GM23248 (cell line): ENCODE data around the gene CRACDL. TPM values are rescaled to one million over a fixed set of nuclear protein-coding genes. Genes with fewer than 3 reads are reported as not detected.

Experiments used
- DNase-seq: peaks from one replicate; pipeline ENCODE4 v3.0.0-alpha.2; 2015
- H2AFZ ChIP-seq: fragments of 200-600 bp; sonication (generic); 2 replicates; pipeline ENCODE4 v1.6.1; 2016; ENCODE audit warnings: antibody characterized with exemption
- H3F3A ChIP-seq: fragments of 200-600 bp; sonication (generic); 2 replicates; pipeline ENCODE4 v1.6.1; 2016; ENCODE audit warnings: mild to moderate bottlenecking, antibody characterized with exemption, mixed run types; ENCODE audit not compliant: insufficient read depth
- H3K27ac ChIP-seq: fragments of 200-600 bp; sonication (generic); 2 replicates; pipeline ENCODE4 v1.5.1; 2016; ENCODE audit warnings: mild to moderate bottlenecking
- H3K27me3 ChIP-seq: fragments of 200-600 bp; sonication (generic); replicated peaks from 2 replicates; pipeline ENCODE4 v1.6.1; 2016; ENCODE audit warnings: mild to moderate bottlenecking; ENCODE audit not compliant: insufficient read depth
- H3K36me3 ChIP-seq: fragments of 200-600 bp; sonication (generic); 2 replicates; pipeline ENCODE4 v1.6.1; 2016; ENCODE audit warnings: low read depth, mild to moderate bottlenecking
- H3K4me1 ChIP-seq: fragments of 200-600 bp; sonication (generic); 2 replicates; pipeline ENCODE4 v1.6.1; 2016; ENCODE audit warnings: mild to moderate bottlenecking; ENCODE audit not compliant: insufficient read depth
- H3K4me2 ChIP-seq: fragments of 200-600 bp; sonication (generic); one replicate; pipeline ENCODE4 v1.6.1; 2016; ENCODE audit warnings: mild to moderate bottlenecking; ENCODE audit not compliant: unreplicated experiment
- H3K4me3 ChIP-seq: fragments of 200-600 bp; sonication (generic); 2 replicates; pipeline ENCODE4 v1.5.1; 2016; ENCODE audit warnings: mild to moderate bottlenecking
- H3K79me2 ChIP-seq: fragments of 200-600 bp; sonication (generic); 2 replicates; pipeline ENCODE4 v1.6.1; 2016; ENCODE audit warnings: mild to moderate bottlenecking; ENCODE audit not compliant: insufficient read depth
- H3K9ac ChIP-seq: fragments of 200-600 bp; sonication (generic); 2 replicates; pipeline ENCODE4 v1.6.1; 2016; ENCODE audit warnings: mild to moderate bottlenecking
- H3K9me2 ChIP-seq: fragments of 200-600 bp; sonication (generic); 2 replicates; pipeline ENCODE4 v1.6.1; 2016; ENCODE audit warnings: mixed run types, mild to moderate bottlenecking, moderate library complexity; ENCODE audit not compliant: insufficient read depth
- H3K9me3 ChIP-seq: fragments of 200-600 bp; sonication (generic); one replicate; pipeline ENCODE4 v1.6.1; 2017; ENCODE audit warnings: low read depth
- H4K20me1 ChIP-seq: fragments of 200-600 bp; sonication (generic); 2 replicates; pipeline ENCODE4 v1.6.0; 2016; ENCODE audit not compliant: insufficient read depth
- EZH2 ChIP-seq: fragments of 200-600 bp; sonication (generic); IDR thresholded peaks from 2 replicates; pipeline ENCODE4 v1.6.1; 2018; ENCODE audit warnings: antibody characterized with exemption, mild to moderate bottlenecking; ENCODE audit not compliant: insufficient read depth, poor library complexity, severe bottlenecking
- EZH2phosphoT487 ChIP-seq: fragments of 200-600 bp; sonication (generic); IDR thresholded peaks from 2 replicates; pipeline ENCODE4 v1.6.1; 2018; ENCODE audit warnings: antibody characterized with exemption, moderate library complexity, mild to moderate bottlenecking, low read depth; ENCODE audit not compliant: insufficient read depth
- WGBS, 2 experiments: methylation state at CpG; one replicate each; pipeline ENCODE4 v1.1.6; 2015 to 2017; ENCODE audit warnings: low lambda C conversion rate in 2 of 2, low coverage in 1 of 2; ENCODE audit errors: missing lambda C conversion rate in 2 of 2; 5-methylcytosine and 5-hydroxymethylcytosine counted together
- in situ Hi-C: fragments of 300-500 bp; cut with MboI; formaldehyde crosslinking; loops from 2 replicates; pipeline ENCODE4 v1.15.0; 2020
- polyA plus RNA-seq: library from polyadenylated mRNA; unstranded; fragments of >200 nt; fragmentation: Nextera tagmentation; extraction: Ambion mirVana; gene quantifications from 2 replicates; pipeline ENCODE4 v1.2.1, GENCODE V29; 2016
- total RNA-seq: library from RNA; depleted of rRNA; stranded (reverse); fragments of >200 nt; shearing (Covaris generic); gene quantifications from 2 replicates; pipeline ENCODE4 v1.2.3, GENCODE V29; 2014

Gene CRACDL
- total and polyA plus RNA-seq, 2 experiments from 2014 or later: not detected

GRCh38 chr2:98915751-98916358 lies 20.2 kb downstream of the CRACDL start:
- Histone ChIP-seq H3K9me2 (no peaks in the 10 kb centered on the region), H3K4me1 (peaks cover 43% of the 10 kb centered on the region), H3F3A (peaks cover 28% of the 10 kb centered on the region), H3K27ac (peak overlapping the region; percentile 65), H3K9ac (no peak overlapping the region), H3K36me3 (no peaks in the 10 kb centered on the region), H3K27me3 (no peaks in the 10 kb centered on the region), H3K4me2 (peak overlapping the region; percentile 26), H3K4me3 (no peak overlapping the region), H4K20me1 (no peaks in the 10 kb centered on the region), H2AFZ (no peak overlapping the region), H3K9me3 (no peaks in the 10 kb centered on the region), H3K79me2 (no peaks in the 10 kb centered on the region)
- WGBS, 2 experiments: 32 to 38% methylated on average over 9 of the region's 9 CpGs
- in situ Hi-C loops: no loop called here
- TF ChIP-seq EZH2phosphoT487: no peak
- no peak for TF ChIP-seq EZH2
- peak; percentile 90 for DNase-seq

DNA sequence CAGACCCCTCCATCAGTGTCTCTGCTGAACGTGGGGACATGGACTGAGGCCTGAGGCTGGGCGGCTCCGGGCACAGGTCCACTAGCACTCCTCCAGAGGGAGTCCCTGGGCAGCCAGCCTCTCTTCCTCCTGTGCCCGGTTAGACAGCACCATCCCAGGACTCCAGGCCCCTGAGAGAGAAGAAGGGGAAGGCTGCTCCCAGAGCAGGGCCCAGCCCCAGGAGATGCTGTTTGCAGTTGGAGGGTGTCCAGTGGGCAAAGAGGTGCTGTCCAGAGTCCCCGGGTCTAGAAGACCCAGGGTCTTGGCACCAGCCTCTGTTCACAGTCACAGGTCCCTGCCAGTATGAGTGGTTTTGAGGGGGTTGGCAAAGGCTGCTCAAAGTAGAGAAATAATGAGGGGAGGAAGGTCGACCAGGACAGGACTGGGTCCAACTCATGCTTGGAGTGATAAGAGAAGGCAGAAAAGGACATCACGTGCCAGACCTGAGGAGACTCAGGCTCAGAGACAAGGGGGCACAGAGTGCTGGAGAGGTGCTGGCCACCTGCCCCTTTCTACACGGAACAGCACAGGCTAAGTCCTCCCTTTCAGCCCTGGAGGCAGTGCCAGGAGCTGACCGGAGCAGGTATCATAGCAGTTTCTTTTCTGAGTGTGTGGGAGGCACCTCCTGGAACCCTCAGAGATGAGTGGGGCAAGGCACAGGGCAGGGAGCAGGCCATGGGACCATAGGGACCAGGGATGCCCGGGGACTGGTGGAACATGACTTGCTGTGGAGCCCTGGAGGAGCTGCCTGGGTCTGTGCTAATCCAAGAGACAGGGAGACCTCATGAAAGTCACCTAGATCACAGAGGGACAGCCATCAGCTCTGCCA lies 21.1 kb downstream of the CRACDL start:
- TF ChIP-seq EZH2phosphoT487: no peak
- no peaks in the 10 kb centered on the region for H3K9me3 ChIP-seq
- H3K79me2 ChIP-seq: no peaks in the 10 kb centered on the region
- H3K4me3 ChIP-seq: no peak overlapping the region
- DNase-seq: no peak
- no peak overlapping the region for H3K27ac ChIP-seq
- no peak overlapping the region for H2AFZ ChIP-seq
- H3K27me3 ChIP-seq: no peaks in the 10 kb centered on the region
- no peak overlapping the region for H3K9ac ChIP-seq
- peaks cover 44% of the 10 kb centered on the region for H3K4me1 ChIP-seq
- H3F3A ChIP-seq: peaks cover 28% of the 10 kb centered on the region
- H4K20me1 ChIP-seq: no peaks in the 10 kb centered on the region
- no peak overlapping the region for H3K4me2 ChIP-seq
- in situ Hi-C loops: no loop called here
- no peaks in the 10 kb centered on the region for H3K9me2 ChIP-seq
- no peaks in the 10 kb centered on the region for H3K36me3 ChIP-seq
- 74 to 77% methylated on average over 10 of the region's 10 CpGs for WGBS, 2 experiments

DNA sequence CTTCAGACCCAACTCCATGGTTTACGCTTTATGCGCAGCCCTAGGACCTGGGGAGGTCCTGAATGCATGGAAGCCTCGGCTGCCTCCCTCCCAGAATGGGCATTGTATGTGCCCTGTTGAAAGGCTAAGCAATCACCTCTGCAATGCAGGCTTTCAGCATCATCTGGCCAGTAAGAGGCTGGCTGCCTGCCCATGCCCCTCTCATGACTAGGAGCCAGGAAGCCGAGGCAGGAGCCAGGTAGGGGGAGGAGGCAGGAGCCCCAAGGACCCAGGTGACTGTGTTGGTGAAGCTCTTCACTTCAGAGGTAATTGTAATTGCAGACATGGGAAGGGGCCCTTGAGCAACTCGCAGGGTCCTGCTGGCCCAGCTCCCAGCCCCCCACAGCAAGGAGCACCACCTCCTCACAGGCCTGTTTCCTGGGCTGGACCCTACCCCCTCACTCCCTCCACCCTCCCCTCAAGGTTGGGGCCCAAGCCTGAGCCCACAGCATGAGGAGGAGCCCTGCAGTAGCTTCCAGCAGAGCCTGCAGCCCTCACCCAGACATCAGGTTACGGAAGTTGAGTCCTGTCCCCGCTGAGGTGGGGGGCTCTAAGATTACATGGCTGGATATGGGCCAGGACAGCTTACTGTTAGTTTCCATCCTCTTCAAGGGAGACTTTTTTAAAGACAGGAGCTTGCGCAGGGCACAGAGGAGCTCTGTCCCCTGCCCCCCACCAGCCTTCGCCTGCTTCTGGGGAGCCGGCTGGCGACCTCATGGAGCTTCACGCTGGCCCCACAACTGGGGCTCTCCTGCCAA lies 21.9 kb downstream of the CRACDL start:
- no peaks in the 10 kb centered on the region for H4K20me1 ChIP-seq
- no peaks in the 10 kb centered on the region for H3K36me3 ChIP-seq
- WGBS, 2 experiments: 77 to 89% methylated on average over 12 of the region's 12 CpGs
- no peak for TF ChIP-seq EZH2
- no peak for TF ChIP-seq EZH2phosphoT487
- no peak for DNase-seq
- no peaks in the 10 kb centered on the region for H3K27me3 ChIP-seq
- H3F3A ChIP-seq: peaks cover 31% of the 10 kb centered on the region
- H3K79me2 ChIP-seq: no peaks in the 10 kb centered on the region
- no peak overlapping the region for H3K9ac ChIP-seq
- in situ Hi-C loops: no loop called here
- no peaks in the 10 kb centered on the region for H3K9me3 ChIP-seq
- H3K4me3 ChIP-seq: no peak overlapping the region
- H3K4me2 ChIP-seq: no peak overlapping the region
- H2AFZ ChIP-seq: no peak overlapping the region
- no peaks in the 10 kb centered on the region for H3K9me2 ChIP-seq
- H3K27ac ChIP-seq: no peak overlapping the region
- H3K4me1 ChIP-seq: peaks cover 52% of the 10 kb centered on the region

DNA sequence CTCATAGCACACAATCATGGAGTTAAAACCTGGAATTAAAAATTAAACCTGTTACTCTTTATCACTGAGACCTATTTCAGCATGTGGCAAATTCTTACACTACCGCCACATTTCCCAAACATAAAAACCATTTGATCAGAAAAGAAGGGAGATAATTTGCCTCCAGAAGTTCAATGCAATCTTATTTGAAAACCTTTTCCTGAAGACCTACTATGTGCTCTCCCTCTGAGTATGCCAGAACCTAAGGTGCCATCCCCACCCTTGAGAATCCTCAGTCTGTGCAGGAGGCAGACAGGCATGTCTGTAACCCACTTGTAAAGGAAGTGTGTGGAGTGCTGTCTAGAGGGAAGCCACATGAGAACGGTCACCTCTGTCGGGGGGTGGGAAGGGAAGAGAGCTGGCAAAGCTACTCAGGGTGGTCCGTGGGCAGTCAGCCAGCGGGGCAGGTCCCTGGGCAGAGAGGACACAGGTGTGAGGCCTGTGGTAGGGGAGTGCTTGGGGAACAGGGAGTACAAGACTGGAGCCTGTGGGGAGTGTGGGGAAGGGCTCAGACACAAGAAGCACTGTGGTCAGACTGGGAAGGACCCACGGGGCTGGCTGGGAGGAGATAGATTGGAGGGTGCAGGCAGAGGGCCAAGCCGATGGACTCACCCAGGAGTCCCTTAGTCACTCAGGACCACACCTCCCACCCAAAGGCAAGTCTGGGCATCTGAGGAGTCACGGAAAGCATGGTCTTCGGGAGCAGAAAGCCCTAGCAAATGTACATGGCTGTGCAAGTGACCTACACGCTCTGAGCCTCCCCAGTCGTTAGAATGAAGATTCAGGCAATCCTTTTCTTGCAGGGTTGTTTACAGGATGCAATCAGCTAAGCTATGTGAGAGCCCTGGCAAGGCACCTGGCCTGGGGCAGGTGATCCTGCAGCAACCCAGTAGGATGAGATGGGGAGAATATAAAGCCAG lies 22.8 kb downstream of the CRACDL start:
- Histone ChIP-seq H3K9me3 (no peaks in the 10 kb centered on the region), H3K4me3 (no peak overlapping the region), H3K9ac (peak overlapping the region; percentile 3; the same call in 1 of the 2 replicates), H3K27ac (peak overlapping the region; percentile 54), H4K20me1 (no peaks in the 10 kb centered on the region), H3K4me2 (peak overlapping the region; percentile 25), H3K4me1 (peaks cover 60% of the 10 kb centered on the region), H3K9me2 (no peaks in the 10 kb centered on the region), H3K79me2 (no peaks in the 10 kb centered on the region), H2AFZ (no peak overlapping the region), H3F3A (peaks cover 39% of the 10 kb centered on the region), H3K36me3 (no peaks in the 10 kb centered on the region), H3K27me3 (no peaks in the 10 kb centered on the region)
- TF ChIP-seq EZH2phosphoT487 (no peak), EZH2 (no peak)
- DNase-seq: peak; percentile 75
- 55 to 59% methylated on average over 11 of the region's 11 CpGs for WGBS, 2 experiments
- in situ Hi-C loops: no loop called here
